ENCODE measurements around the gene ANKRD12. TPM values are rescaled to one million over a fixed set of nuclear protein-coding genes. Genes with fewer than 3 reads are reported as not detected.

Gene ANKRD12
- total RNA-seq (2022; extraction: Qiagen RNA extraction), result 3.2 to 6.7 TPM (median 5.5 TPM) in 5 replicates

DNA sequence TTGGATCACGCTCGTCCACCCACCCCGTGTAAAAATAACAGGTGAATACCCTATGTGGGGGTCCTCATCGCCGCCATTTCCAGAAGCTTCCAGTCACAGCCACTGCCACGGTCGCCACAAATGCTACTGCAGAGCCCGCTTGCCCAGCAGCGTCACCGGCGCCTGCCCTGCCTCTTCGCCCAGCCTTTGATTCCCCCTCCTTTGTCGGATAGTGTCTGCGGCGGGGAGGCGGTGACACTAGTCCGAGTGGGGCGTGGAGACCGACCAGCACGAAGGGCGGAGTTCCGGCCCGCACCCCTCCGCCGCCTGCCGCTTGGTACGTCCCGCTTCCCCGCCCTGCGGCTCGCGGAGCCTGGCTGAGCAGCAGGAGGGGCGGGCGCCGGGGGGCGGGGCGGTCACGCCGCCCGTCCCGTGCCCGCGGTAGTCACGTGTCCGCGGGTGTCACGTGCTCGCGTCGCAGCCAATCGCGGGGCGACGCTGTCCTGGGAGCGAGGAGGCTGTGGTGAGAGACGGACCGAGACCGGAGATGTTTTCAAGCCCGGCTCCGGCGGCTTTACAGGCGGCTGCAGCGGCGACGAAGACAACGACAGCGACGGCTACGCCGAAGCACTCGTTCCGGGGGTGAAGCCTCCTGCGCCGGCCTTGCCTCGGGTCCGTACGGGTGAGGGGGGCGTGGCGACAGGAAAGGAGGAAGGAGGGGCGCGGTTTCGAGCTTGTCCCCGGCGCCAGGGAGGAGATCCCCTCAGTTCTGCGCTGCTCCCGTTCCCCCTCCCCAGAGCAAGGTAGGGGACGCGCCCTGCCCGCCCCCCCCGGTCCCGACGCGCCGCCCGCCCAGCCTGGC lies at the start of gene ANKRD12:
TSS of gene ANKRD12 (plus strand) at position 467 of the 841 bp plus-strand sequence. CDS start 45,652 bp downstream, outside the sequence.

DNA sequence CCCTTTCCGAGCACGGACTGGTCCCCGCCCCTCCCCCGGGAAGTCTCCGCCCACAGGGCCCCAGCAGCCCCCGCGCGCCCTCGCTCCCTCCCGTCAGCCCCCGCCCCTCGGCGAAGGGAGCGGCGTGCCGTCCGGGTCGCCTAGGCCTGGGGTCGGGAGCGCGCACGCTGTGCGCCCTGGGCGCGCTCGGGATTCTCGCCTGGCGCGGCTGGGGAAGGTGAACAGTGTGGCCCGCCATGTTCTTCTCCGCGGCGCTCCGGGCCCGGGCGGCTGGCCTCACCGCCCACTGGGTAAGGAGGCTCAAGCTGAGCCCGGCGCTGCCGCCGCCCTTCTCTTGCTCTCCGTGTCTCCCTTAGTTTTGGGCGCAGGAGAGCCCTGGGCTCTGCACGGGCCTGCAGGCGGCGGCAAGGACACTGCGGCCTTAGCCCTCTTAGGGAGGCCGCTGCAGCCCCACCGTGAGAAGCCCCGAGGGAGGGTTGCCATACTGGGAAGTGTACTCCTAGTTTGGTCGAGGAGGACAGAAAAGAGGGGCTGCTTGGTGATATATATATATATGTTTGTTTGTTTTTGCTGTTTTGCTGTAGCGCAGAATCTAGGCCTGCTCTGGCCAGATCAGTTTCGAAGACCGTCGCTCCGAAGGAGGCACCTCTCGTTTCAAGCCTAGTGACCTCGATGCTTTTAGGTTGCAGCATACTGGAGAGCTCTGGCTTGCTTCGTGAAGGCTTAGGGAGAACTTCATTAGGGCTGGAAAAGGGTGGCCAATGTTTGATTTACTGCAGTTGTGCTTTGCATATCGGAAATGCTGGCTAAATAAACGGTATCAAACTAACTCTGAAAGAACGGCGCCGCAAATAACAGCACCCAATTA lies 33.8 kb upstream of the ANKRD12 start, which contains the start of gene NDUFV2:
TSS of gene NDUFV2 (plus strand) at position 192 of the 868 bp plus-strand sequence. CDS start at position 237, 45 bp downstream.

DNA sequence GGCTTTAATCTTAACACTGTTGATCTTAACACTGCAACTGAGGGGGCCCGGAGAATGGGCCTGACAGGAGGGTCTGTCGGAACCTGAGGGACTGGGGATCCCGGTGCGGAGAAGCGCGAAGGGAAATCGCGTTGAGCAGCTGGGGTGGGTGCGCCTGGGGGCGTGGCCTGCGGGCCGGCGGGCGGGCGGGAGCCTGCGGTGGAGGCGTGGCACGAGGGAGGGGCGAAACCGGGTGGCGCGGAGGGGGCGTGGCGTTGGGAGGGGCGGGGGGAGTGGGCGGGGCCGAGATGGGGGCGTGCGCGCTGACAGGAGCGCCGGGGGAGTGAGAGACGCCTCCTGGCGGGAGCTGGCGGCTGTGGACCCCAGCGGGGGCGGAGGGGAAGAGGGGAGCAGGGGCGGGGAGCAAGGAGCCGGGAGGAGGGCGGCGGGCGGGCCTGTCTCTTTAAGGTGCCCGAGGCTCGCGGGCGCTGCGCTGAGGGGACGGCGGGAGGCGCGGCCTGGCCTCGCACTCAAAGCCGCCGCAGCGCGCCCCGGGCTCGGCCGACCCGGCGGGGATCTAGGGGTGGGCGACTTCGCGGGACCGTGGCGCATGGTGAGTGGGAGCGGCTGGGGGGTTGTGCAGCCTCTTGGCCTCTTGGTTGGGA lies 197.9 kb downstream of the ANKRD12 start, which contains the start of gene TWSG1:
TSS of gene TWSG1 (plus strand) at position 445 of the 644 bp plus-strand sequence. CDS start 2,457 bp downstream, outside the sequence.

Other genes with a start within 250 kb of the ANKRD12 start
- gene NDUFV2, start 34.1 kb upstream of the ANKRD12 start, total RNA-seq (2022; extraction: Qiagen RNA extraction), result 111 to 141 TPM (median 117 TPM) in 5 replicates
- gene TWSG1, start 198.0 kb downstream of the ANKRD12 start, total RNA-seq (2022; extraction: Qiagen RNA extraction), result 13.1 to 19.2 TPM (median 18.2 TPM) in 5 replicates

Measured in A549 treated with dexamethasone at 1 μM for 4 hours (cell line).